Kidney (tissue), 14 donors: ENCODE data around the gene PPP2R3B. TPM values are rescaled to one million over a fixed set of nuclear protein-coding genes. Genes with fewer than 3 reads are reported as not detected.

Source experiments
- DNase-seq, 5 donors: peaks; one replicate each; pipeline ENCODE4 v3.0.0-alpha.2; 2013 to 2020
- FAIRE-seq: peaks from 2 replicates; lab custom pipeline; 2012; peaks lifted over from hg19 to GRCh38; lab: Jason Lieb, UNC
- H3K27ac ChIP-seq, 2 donors: one replicate each; pipeline ENCODE4 v1.7.0; 2013; ENCODE audit warnings: low read depth in 2 of 2, low read length in 2 of 2, inconsistent platforms in 1 of 2
- H3K27me3 ChIP-seq: one replicate; pipeline ENCODE4 v1.7.1; 2013; ENCODE audit warnings: low read length, inconsistent platforms; ENCODE audit not compliant: control insufficient read depth, insufficient read depth
- H3K36me3 ChIP-seq, 3 donors: one replicate each; pipeline versions ENCODE4 v1.7.0 to v1.7.1; 2013; ENCODE audit warnings: low read length in 3 of 3, control low read depth in 1 of 3, inconsistent platforms in 1 of 3; ENCODE audit not compliant: insufficient read depth in 3 of 3, control insufficient read depth in 2 of 3
- H3K4me1 ChIP-seq, 3 donors: one replicate each; pipeline versions ENCODE4 v1.7.0 to v1.7.1; 2013; ENCODE audit warnings: low read length in 3 of 3, inconsistent platforms in 1 of 3, low read depth in 1 of 3; ENCODE audit not compliant: control insufficient read depth in 2 of 3, insufficient read depth in 2 of 3
- H3K4me3 ChIP-seq, 3 donors: one replicate each; pipeline versions ENCODE4 v1.7.0 to v1.8.1; 2013; ENCODE audit warnings: low read length in 3 of 3, control low read depth in 1 of 3, inconsistent platforms in 1 of 3
- H3K9ac ChIP-seq, 3 donors: one replicate each; pipeline versions ENCODE4 v1.7.0 to v1.7.1; 2013; ENCODE audit warnings: low read length in 3 of 3, control low read depth in 1 of 3, inconsistent platforms in 1 of 3
- H3K9me3 ChIP-seq, 3 donors: one replicate each; pipeline versions ENCODE4 v1.7.0 to v1.7.1; 2013; ENCODE audit warnings: low read length in 3 of 3, control low read depth in 1 of 3, inconsistent platforms in 1 of 3; ENCODE audit not compliant: control insufficient read depth in 2 of 3, insufficient read depth in 1 of 3
- CTCF ChIP-seq: IDR thresholded peaks from 3 replicates; pipeline ENCODE4 v1.5.1; 2012; ENCODE audit warnings: mild to moderate bottlenecking, moderate library complexity, borderline replicate concordance; ENCODE audit not compliant: insufficient read depth; ENCODE audit errors: extremely low read depth
- intact Hi-C: fragments of 100-400 bp; cut with DNase I; formaldehyde crosslinking; loops from one replicate; pipeline ENCODE4 v1.11.1; 2022
- polyA plus RNA-seq: library from polyadenylated mRNA; stranded (reverse); fragments of 350-450 nt; fragmentation: Illumina TruSeq; extraction: RNeasy Lipid Tissue Mini Kit (QIAGEN cat#74804); gene quantifications from one replicate; pipeline ENCODE4 v1.2.3, GENCODE V29; 2014; ENCODE audit warnings: low read depth, low replicate concordance; ENCODE audit not compliant: insufficient read depth
- total RNA-seq: library from RNA; stranded (reverse); fragmentation: NEBNext Ultra II Directional; extraction: Animal tissue kit (Norgen Biotek cat#: 25700); gene quantifications from one replicate; pipeline ENCODE4 v1.2.1, GENCODE V29; 2021
- donor health status: control.
- donor health status: control.
- donor health status: control.
- donor health status: control.
- donor health status: control.
- donor health status: DM: yes; HTN: yes; CAD: no.
- donor health status: Normal renal cell carcinoma (clear cell type).

PPP2R3B gene
- total and polyA plus RNA-seq, 2 donors from 2014 or later = 14.1 to 14.4 TPM

- TF ChIP-seq CTCF = no peak
Measured at GRCh38 chrX:338281-338835, 48.3 kb downstream of the PPP2R3B start.

GRCh38 chrX:337331-337831 lies 49.3 kb downstream of the PPP2R3B start:
- DNase-seq = peak in 1 of 5 donors; percentile 30
- Histone ChIP-seq H3K9ac (no peak overlapping the region), H3K27ac (no peak overlapping the region), H3K36me3 (no peaks in the 10 kb centered on the region), H3K27me3 (no peaks in the 10 kb centered on the region), H3K9me3 (no peaks in the 10 kb centered on the region), H3K4me3 (no peak overlapping the region), H3K4me1 (no peaks in the 10 kb centered on the region)
- FAIRE-seq = no peak
- intact Hi-C loops = no loop called here
- no peak for TF ChIP-seq CTCF

More at GRCh38 chrX:338281-338835, 48.3 kb downstream of the PPP2R3B start:
- DNase-seq (peak in 1 of 5 donors; percentile 66), FAIRE-seq (no peak)
- no peak overlapping the region for H3K27ac ChIP-seq
- H3K36me3 ChIP-seq = no peaks in the 10 kb centered on the region
- no peak overlapping the region for H3K4me3 ChIP-seq
- H3K9me3 ChIP-seq = no peaks in the 10 kb centered on the region
- intact Hi-C loops = no loop called here
- no peaks in the 10 kb centered on the region for H3K4me1 ChIP-seq
- no peaks in the 10 kb centered on the region for H3K27me3 ChIP-seq
- H3K9ac ChIP-seq = no peak overlapping the region

- H3K9me3 ChIP-seq = no peaks in the 10 kb centered on the region
- TF ChIP-seq CTCF = no peak
- FAIRE-seq (no peak), DNase-seq (peak in 1 of 5 donors; percentile 58)
- no peak overlapping the region for H3K27ac ChIP-seq
- H3K27me3 ChIP-seq = no peaks in the 10 kb centered on the region
- no peaks in the 10 kb centered on the region for H3K36me3 ChIP-seq
- H3K4me3 ChIP-seq = no peak overlapping the region
- H3K9ac ChIP-seq = no peak overlapping the region
- H3K4me1 ChIP-seq = peaks cover 0 to 2% (median 0%) of the 10 kb centered on the region in 3 donors
- intact Hi-C loops = no loop called here
Measured at GRCh38 chrX:336227-336626, 50.5 kb downstream of the PPP2R3B start.
